ENCODE results near the gene ZFAND4.
"Not testable (repeated sequence)": the region's sequence is repeated elsewhere in the genome, so short reads cannot be mapped to it uniquely, and the experiment has no call there.

ZFAND4 gene

DNA sequence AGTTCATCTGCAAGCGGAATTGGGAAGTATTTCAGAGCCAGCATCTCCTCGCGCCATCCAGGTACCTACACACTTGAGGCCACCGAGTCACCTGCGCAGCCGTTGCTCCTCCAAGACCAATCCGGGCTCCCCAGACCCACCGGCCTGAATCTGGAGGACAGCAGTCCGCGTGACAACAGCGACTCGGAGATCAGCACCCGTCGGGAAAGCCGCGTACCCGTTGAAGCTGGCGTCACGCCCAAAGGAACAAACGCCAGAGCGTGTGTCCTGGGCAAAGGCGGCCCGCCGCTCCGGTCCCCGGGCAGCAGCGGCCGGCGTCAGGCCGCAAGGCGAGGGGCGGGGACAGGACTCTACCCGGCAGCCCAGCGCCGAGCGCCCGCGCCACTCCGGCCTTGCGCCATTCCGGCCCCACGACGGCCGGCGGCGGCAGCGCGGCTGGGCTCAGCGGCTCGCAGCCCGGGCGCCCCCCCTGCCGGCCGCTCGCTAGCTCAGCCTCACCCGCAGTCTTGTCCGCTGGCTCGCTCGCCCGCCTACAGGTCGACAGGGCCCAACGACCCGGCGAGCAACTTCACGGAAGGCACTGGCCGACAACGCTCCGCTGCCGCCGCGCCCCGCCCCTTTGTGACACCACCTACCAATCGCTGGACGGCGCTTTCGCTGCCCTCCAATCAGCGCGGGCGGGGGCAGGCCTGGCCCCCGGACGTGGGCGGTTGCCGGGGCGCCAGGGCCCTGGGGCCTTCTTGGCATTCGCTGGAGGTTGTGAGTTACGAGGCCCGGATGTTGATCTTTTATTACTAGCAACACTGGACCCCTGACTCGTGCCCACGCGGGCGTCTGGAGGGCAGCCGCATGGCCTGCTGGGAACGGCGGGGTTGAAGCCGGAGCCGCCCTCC is at the start of gene ZFAND4:
Gene ZFAND4 (minus strand): TSS at position 592 of the 893 bp plus-strand sequence. CDS start 9,047 bp downstream, outside the sequence.
- peak; percentile 97 for DNase-seq

DNA sequence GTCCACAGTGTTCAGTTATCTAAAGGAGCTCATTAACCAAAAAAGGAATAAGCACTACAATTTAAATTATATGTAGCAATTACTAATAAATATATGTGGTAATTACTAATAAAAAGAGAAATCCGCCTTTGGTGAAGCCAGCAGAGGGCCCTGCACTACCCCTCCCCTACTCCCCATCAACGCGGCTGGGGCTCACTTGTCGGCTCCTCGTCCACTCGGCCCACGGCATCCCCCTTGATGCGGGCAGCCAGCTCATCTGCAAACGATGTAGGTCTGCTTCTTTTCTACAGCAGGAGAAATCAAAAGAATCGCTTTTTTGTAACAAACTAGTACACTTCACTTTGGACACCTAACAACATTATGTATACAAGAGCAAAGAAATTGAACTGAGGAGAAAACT is 48.9 kb upstream of the ZFAND4 start:
- DNase-seq: not testable (repeated sequence)

DNA sequence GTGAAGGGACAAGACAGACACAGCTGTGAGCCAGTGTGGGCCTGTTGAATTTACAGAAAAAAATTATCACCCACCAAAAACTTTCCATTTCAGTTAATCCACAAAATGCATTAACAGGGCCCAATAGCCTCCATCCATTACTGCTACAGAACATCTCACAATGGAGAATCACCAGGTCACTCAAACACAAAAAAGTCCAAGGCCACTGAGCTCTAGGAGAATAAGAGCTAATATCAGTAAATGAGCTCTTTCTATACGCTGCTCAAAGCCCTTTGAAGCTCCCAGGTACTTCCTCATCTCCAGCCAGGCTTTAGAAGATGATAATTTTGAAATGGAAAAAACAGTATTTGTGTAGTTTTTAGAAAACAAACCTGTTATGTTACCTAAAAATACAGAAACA is 45.1 kb upstream of the ZFAND4 start:
- not testable (repeated sequence) for DNase-seq

DNA sequence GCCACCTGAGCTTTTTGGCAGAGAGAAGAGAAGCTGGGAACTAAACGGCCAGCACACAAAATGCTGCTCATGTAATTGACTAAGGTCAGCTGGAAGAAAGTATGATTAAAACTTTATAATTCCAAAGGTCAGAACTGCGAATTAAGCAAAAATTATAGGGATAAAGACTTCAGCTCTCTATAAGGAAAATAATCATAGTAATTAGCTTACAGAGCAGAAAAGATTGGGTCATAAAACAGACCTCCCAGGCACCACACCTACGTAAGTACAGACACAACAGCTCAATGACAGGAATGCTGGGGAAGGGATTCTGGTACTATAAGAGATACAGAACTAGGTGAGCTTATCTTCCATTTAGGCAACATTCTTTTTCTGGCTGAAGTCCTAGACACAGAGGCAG is 44.5 kb upstream of the ZFAND4 start:
- DNase-seq: not testable (repeated sequence)

DNA sequence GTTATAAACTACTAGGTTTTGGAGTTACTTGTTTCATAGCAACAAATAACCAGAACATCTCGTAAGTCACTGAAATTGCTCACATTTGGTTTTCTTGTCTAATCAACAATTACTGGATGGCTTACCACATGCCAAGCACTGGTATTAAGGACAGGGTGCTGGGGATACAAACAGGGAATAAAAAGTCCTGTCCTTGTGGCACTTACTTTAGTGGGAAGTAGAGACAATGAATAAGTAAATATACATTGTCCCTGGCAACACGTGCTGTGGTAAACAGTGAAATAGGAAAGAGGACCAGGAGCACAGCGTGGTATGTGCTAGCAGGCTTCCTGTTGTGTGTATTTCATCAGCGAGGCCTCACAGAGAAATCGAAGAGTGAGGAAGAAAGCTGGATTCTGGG is 38.7 kb upstream of the ZFAND4 start:
- not testable (repeated sequence) for DNase-seq

DNA sequence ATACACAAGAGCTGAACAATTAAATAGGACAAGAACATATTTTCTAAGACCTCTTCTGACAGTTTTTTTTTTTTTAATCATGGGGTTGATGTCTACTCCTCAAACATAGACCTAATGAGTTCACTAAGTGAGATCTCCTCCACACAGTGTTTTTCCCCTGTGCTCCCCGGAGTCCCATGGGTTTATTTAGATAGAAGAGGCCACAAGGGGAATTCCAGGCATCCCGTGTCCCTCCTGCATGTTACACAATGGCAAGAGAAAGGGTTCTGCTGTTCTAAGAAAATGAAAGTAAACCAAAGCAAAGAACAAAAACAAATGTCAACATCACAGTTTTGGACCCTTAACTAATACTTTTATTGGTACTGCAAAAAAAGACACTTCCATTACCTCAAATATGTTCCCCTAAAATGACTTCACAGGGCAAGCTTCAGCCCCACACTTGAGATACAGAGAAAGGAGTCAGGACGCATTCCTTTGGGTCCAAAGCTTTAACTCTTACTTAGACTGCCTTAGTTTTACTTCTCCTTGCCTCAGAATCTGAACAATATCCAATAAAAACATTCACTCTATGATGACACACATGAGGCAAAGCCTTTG is 37.7 kb upstream of the ZFAND4 start:
- not testable (repeated sequence) for DNase-seq

DNA sequence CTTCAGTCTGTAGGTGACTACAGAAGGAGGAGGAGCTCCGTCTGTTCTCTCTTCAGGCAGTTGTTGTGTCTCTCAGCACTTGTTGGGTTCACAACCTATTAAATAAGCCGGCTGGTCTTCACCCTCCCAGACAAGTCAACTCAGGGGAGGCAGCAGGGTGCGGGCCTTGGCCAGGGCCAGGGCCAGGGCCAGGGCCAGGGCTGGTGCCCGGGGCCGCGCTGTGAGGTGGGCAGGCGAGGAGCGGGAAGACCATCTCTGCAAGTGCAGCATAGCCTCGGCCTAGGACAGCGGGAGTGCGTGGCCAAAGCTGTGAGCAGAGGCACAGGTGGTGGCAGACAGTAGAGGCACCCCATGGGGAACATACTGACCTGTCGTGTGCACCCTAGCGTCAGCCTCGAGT is 5.9 kb upstream of the ZFAND4 start:
- DNase-seq: not testable (repeated sequence)

DNA sequence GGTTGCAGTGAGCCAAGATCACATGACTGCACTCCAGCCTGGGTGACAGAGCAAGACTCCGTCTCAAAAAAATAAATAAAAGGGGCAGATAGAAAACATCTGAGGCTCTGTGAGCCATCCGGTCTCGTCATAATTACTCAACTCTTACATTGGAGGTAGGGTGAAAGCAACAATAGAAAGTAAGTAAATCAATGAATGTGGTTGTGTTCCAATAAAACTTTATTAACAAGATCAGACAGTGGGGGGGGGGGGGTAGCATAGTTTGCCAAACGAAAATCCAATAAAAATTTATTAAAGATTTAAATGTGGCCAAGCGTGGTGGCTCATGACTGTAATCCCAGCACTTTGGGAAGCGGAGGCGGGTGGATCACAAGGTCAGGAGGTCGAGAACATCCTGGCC is 2.8 kb upstream of the ZFAND4 start:
- no peak for DNase-seq

DNA sequence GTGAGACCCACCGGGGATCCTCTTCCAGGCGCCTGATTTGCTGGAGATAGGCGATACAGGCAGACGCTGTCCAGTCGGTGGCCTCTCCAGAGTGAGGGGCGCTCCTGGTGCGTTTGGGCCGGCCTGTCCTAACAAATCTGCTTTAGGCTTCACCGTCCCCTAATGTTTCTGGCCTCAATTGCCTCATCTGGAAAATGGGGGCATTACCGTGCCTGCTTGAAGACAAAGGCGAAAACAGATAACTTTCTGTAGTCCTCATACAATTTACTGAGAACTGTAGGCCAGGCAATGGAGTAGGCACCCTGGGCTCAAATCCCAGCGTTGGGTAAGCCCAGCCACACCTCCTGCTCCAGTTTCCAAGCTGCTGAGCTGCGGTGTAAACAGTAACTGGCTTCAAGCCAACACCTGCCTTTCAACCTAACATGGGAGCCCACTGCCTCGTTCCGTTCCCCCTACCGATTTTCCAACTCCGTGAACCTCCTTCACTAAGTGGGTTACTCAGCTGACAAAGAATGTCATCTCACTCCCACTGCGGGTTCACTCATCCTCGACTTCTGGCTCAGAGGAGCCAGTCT is 589 bp upstream of the ZFAND4 start:
- DNase-seq: peak; percentile 59

DNA sequence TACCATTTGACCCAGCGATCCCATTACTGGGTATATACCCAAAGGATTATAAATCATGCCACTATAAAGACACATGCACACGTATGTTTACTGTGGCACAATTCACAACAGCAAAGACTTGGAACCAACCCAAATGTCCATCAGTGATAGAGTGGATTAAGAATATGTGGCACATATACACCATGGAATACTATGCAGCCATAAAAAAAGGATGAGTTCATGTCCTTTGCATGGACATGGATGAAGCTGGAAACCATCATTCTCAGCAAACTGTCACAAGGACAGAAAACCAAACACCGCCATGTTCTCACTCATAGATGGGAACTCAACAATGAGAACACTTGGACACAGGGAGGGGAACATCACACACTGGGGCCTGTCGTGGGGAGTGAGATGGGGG is 1.3 kb downstream of the ZFAND4 start:
- DNase-seq: not testable (repeated sequence)

DNA sequence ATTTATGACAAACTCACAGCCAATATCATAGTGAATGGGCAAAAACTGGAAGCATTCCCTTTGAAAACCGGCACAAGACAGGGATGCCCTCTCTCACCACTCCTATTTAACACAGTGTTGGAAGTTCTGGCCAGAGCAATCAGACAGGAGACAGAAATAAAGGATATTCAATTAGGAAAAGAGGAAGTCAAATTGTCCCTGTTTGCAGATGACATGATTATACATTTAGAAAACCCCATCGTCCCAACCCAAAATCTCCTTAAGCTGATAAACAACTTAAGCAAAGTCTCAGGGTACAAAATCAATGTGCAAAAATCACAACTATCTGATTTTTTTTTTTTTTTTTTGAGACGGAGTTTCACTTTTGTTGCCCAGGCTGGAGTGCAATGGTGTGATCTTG is 2.7 kb downstream of the ZFAND4 start:
- not testable (repeated sequence) for DNase-seq

DNA sequence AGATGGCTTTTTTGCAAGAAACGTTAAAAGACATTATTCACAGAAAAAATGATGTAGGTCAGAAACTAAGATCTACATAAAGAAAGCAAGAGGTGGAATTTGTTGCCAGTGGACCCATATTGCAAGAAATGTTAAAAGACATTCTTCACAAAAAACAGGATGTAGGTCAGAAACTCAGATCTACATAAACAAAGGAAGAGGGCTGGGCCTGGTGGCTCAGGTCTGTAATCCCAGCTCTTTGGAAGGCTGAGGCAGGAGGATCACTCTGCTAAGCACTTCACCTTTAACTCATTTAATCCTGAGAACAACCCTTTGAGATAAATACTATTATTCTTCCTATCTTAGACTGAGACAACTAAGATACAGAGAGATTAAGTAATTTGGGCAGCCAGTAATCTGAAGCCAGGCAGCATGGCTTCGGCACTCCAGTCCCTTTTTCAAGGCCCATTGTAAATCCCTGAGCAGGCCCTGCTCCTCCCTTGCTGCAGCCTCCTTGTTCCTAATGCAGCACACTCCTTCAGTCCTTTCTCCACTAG is 11.6 kb downstream of the ZFAND4 start:
- no peak for DNase-seq

DNA sequence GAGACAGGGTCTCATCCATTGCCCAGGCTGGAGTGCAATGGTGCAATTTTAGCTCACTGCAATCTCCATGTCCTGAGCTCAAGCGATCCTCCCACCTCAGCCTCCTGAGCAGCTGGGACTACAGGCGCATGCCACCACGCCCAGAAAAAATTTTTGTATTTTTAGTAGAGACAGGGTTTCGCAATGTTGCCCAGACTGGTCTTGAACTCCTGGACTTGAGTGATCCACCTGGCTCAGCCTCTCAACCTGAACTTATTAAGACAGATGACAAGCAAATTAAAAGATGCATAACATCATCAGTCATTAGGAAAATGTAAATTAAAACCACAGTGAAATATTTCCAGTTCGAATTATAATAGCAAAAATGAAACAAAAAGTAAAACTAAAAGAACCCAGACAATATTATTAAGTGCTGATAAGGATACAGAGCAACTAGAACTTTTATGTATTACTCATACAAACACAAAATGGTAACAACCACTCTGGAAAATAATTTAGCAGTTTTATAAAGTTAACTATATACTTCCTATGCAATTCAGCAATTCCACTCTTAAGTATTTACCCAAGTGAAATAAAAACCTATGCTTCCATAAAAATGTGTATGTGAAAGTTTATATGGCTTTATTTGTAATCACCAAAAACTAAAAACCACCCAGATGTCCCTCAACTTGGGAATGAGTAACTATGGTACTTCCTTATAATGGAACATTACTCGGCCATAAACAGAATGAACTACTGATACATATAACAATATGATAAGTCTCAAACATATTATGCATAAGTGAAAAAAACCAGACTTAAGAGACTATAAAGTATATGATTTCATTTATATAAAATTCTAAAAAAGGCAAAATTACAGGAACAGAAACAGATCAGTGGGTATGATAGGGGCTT is 15.3 kb downstream of the ZFAND4 start:
- no peak for DNase-seq

DNA sequence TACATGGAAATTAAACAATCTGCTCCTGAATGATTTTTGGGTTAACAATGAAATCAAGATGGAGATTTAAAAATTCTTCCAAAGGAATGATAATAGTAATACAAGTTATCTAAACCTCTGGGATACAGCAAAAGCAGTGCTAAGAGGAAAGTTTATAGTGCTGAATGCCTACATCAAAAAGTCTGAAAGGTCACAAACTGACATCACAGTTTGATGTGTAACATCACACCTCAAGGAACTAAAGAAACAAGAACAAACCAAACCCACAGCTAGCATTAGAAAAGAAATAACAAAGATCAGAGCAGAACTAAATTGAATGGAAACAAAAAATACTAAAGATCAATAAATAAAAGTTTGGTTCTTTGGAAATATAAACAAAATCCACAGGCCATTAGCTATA is 17.4 kb downstream of the ZFAND4 start:
- no peak for DNase-seq

DNA sequence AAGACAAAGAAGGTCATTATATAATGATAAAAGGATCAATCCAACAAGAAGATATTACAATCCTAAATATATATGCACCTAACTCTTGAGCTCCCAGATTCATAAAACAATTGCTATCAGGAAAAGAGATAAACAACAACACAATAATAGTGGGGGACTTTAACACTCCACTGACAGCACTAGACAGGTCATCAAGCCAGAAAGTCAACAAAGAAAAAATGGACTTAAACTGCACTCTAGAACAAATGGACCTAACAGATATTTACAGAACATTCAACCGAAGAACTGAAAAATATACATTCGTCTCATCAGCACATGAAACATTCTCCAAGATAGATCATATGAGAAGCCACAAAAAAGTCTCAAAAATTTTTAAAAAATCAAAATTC is 17.8 kb downstream of the ZFAND4 start:
- DNase-seq: not testable (repeated sequence)

DNA sequence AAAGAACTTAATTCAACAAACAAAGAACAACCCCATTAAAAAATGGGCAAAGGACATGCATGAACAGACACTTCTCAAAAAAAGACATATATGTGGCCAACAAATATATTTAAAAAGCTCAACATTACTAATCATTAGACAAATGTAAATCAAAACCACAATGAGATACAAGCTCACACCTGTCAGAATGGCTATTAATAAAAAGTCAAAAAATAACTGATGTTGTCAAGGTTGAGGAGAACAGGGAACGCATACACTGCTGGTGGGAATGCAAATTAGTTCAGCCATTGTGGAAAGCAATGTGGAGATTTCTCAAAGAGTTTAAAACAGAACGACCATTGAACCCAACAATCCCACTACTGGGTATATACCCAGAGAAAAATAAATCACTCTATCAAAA is 19.1 kb downstream of the ZFAND4 start:
- DNase-seq: no peak

DNA sequence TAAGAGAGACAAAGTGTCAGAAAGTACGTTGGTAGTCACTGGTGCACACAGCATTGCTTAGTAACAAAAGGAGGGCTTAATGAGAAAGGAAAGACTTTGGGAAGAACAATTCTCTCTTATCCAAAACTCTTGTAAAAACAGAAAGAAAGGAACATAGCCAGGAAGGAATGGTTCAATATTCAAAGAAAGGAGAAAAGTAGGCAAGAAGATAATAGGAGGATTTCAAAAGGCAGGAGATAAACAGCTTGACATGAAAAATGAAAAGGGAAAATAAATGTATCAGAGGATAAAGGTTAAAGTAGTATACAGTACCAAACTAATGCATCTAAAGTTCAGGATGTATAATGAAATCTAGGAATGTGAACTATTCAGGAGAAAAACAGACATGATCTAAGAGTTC is 20.1 kb downstream of the ZFAND4 start:
- DNase-seq: no peak

DNA sequence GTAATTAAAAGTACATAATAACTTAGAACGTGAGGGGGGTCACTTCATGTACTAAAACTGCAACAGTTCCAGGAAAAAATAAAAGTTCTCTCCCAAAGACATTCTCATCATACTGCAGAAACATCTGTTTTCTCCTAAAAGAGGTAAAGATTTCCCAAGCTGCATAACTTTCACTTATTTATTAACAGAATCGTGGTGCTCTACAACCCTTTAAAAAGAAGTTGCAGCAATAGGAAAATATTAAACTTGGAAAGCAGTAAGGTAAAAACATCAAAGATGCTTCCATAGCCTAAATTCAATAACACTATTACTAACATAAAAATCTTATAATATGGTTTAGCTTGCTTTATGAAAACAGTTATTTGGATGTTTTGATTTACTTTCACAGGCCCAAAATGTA is 23.3 kb downstream of the ZFAND4 start:
- no peak for DNase-seq

DNA sequence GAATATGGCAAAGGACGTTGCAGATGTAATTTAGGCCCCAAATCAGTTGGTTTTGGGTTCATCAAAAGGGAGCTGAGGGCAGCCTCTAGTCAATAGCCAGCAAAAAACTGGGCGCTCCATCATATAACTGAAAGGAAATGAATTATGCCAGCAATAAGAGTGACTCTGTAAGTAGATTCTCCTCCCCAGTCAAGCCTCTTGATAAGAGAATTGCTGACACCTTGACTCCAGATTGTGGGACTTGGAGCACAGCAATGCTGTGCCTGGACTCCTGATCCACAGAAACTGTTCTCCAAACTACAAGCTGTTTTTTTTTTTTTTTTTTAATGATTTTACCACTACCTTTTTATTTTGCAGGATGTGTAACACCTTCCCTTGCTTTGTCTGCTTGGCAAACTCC is 25.5 kb downstream of the ZFAND4 start:
- no peak for DNase-seq

DNA sequence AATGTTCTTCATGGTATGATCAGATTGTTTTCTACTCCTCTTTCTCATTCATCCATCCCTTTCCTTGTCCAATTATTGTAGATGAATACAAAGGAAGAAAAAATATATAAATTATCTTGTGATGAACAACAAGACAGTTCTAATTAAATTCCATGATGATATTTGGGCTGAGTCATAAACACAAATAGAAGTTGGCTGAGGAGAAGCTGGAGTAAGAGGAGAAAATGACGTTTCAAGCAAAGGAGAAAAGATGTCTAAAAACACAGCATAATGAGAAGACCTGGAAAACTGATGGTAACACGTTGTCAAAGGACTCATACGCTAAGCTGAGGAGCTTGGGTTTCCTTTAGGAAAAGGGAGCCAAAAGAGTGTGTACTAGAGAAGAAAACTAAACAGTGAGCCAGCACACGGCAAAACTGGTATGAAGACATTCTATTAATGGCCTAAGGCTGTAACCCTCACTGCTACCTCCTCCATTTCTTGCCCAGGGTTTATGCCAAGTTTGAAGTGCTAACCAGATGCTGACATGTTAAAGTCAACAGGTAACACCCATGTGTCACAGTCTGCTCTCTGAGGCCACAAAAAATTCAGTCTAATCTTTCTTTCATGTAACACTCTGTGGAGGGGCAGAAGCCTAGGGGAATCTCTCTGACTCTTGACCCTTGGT is 26.1 kb downstream of the ZFAND4 start:
- DNase-seq: no peak

DNA sequence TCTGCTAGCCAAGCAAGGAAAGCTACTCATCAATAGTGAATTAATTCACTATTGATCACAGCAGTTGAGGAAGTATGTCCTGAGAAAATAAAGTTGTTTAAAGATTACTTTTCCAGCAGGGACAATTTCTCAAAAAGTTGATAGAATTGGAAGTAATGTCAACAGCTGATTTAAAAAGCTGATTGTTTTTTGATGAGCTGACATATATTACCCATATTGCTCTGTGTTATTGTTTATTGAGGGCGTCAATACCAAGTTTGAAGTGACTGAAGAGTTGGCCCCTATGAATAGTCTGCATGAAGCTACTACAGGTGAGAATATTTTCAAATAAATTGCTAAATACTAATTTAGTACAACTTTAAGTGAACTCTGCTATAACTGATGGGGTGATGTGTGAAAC is 28.0 kb downstream of the ZFAND4 start:
- no peak for DNase-seq

DNA sequence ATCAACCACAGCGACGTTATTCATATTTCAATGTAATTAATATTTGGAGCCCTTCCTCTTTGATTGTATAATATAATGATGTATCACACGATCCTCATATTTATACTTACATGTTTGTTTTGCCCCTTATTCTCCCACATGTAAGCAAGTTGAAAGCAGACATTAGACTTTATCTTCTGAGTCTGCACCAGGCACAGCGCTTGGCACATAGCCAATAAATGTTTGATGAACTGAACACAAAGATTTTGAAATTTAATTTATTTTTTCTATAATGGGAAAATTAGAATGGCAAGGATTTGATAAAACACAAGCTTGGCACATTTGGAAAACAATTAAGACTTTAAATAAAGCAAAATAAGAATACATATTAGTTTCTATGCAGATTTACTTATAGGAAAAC is 31.6 kb downstream of the ZFAND4 start:
- no peak for DNase-seq

Measured in NCI-H146 (cell line).